Stimulated activated CD4-positive, alpha-beta T cell treated with anti-CD3 and anti-CD28 coated beads, Interleukin-1b, Interleukin-23, amount 100 ng/mL, for 1 hour (primary cell): ENCODE results near the gene TPO.
A peak's percentile ranks its signal among the peaks of the same experiment; 100 is the strongest.

Experiments used
- DNase-seq, 2 donors: peaks; one replicate each; pipeline ENCODE4 v3.0.0-alpha.2; 2020; ENCODE audit warnings: low read depth in 2 of 2

TPO gene

DNA sequence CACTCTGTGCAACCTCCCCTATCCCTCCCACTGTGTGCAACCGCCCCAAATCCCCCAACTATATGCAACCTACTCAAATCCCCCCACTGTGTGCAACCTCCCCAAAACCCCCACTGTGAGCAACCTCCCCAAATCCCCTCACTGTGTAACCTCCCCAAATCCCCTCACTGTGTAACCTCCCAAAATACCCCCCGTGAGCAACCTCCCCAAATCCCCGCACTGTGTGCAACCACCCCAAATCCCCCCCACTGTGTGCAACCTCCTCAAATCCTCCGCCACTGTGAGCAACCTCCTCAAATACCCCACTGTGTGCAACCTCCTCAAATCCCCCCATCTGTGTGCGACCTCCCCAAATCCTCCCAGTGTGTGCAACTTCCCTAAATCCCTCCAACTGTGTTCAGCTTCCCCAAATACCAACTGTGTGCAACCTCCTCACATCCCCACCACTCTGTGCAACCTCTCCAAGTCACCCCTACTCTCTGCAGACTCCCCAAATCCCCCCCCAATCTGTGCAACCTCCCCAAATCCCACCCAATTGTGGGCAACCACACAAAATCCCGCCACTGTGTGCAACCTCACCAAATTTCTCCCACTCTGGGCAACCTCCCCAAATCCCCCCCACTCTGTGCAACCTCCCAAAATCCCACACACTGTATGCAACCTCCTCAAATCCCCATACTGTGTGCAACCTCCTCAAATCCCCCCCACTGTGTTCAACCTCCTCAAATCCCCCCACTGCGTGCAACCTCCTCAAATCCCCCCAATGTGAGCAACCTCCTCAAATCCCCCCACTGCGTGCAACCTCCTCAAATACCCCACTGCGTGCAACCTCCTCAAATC is 114.1 kb downstream of the TPO start:
- no peak for DNase-seq

DNA sequence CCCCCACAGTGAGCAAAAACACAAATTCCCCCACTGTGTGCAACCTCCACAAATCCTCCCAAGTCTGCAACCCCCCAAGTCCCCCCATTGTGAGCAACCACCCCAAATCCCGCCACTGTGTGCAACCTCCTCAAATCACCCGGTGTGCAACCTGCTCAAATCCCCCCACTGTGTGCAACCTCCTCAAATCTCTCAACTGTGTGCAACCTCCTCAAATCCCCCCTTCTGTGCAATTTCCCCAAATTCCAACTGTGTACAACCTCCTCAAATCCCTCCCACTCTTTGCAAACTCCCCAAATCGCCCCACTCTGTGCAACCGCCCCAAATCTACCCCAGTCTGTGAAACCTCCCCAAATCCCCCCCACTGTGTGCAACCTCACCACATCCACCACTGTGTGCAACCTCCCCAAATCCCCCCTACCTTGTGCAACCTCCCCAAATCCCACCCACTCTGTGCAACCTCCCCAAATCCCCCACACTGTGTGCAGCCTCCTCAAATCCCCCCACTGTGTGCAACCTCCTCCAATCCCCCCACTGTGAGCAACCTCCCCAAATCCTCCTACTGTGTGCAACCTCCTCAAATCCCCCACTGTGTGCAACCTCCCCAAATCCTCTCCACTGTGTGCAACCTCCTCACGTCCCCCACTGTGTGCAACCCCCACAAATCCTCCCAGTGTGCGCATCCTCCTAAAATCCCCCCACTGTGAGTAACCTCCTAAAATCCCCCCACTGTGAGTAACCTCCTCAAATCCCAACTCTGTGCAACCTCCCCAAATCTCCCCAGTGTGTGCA is 115.2 kb downstream of the TPO start:
- no peak for DNase-seq

GRCh38 chr2:1538663-1539062 is 125.4 kb downstream of the TPO start:
- DNase-seq, result no peak

GRCh38 chr2:1539441-1539840 is 126.2 kb downstream of the TPO start:
- DNase-seq, result no peak

GRCh38 chr2:1539973-1540372 is 126.7 kb downstream of the TPO start:
- no peak for DNase-seq

DNA sequence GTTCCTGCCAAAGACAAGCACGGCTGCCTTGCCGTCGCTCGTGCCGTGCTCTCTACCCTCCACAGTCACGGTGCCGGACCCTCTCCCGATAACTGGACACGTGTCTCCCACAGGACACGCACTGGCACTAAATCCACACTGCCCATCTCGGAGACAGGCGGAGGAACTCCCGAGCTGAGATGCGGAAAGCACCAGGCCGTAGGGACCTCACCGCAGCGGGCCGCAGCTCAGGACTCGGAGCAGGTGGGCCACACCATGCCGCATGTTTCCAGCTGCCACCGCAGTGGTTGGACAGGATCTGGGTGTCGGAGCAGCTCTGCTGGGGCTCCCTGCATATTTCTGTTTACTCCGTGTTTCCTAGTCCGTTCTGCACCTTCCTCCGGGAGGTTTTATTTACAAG is 127.2 kb downstream of the TPO start:
- no peak for DNase-seq

DNA sequence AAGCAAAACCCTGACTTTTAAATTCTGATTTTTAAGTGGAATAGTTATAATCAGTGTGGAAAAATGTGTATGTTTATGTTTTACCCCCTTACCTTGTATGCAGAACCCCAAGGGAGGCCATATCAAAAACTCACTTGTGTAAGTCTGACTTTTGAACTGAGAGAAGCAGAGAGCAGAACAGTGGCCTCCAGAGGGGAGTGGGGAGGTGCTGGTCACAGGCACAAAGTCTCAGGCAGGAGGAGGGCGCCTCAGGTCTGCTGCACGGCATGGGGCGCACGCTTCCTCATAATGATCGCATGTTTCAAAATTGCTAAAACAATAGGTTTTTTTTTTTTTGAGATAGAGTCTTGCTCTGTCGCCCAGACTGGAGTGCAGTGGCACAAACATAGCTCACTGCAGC is 127.8 kb downstream of the TPO start:
- no peak for DNase-seq

- no peak for DNase-seq
Measured at GRCh38 chr2:1541819-1542475, 128.7 kb downstream of the TPO start.

DNA sequence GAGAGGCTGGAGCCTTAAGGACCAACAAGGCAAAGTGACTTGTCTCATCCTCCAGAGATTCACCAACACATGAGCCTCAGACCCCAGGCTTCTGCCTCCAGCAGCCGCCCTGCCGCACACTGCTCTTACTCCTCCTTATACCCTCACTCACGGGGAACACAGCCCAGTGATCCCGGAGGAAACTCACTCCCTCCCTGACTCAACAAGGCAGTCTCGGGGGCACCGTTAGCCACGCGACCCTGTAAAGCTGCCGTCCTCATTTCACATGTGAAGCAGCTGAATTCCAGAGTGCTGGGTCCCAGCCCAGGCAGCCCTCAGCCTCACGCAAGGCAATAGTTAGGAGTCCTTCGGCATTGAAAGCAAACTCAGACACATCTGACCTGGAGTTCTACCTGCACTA is 129.7 kb downstream of the TPO start:
- DNase-seq, result no peak

GRCh38 chr2:1543776-1544477 is 130.7 kb downstream of the TPO start:
- no peak for DNase-seq

- DNase-seq, result no peak
Measured at GRCh38 chr2:1544478-1545069, 131.3 kb downstream of the TPO start.

DNA sequence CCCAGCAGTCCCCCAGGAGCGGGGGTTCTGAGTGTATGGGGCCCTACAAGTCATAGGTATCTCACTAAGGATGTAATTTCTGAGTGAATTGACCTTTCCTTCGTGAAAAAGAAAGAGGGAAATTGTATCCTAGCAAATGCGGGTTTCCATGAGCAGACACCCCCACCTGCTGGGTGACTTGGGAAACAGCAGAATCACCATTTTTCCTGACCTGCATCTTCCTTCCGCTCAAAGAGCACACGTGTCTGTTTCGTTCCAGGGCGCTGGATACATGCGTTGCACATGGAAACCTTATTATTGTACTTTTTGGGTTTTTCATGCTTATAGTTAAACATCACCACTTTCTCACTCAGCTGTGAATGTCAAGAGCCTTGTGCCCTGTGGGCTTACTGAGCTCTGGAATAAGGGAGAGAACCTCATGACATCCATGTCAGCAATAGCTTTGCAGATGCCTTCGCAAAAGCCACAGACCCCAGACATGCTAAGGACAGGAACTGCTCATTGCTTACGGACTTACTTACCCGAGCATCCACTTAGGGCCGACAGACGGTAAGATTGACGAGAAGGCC is 132.8 kb downstream of the TPO start:
- no peak for DNase-seq

- no peak for DNase-seq
Measured at GRCh38 chr2:1546901-1547300, 133.6 kb downstream of the TPO start.

DNA sequence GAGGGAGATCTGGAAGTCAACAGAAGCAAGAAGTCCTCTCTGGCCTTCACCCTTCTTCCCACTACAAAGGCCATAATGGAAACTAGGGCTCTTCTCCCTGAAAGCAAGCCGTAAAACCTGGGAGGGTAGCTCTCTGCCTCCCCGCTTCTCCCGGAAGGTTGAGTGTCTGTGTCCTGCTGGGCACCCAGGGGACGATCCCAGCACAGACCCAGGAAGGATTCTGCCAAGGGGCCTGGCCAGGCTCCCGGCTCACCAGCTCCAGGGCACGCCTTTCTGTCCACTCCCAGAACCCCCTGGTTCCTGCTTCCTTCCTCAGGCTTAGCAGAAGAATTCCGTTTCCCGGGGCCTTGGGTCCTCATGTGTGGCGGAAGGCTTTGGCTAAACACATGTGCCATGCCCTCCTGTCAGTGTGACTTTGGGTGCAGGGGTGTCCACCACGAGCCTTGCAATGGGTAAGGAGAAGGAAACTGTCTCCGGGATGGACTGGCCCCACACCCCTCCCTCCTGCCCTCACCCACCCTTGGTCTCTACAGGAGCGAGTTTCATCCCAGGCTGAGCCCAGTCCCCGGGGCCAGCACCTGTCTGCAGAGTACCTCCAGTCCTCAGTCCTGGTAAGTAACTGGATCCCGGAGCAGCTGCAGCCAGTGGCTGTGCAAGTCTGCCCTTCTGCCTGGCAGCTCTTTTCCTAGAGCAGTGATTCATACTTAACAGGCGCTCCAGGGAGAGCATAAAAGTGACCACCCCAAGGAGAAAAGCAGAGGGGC is 135.8 kb downstream of the TPO start:
- DNase-seq, result no peak

- DNase-seq, result no peak
Measured at GRCh38 chr2:1550076-1550475, 136.8 kb downstream of the TPO start.

- peak in 1 of 2 donors; percentile 48 for DNase-seq
Measured at GRCh38 chr2:1550658-1551316, 137.5 kb downstream of the TPO start.

DNA sequence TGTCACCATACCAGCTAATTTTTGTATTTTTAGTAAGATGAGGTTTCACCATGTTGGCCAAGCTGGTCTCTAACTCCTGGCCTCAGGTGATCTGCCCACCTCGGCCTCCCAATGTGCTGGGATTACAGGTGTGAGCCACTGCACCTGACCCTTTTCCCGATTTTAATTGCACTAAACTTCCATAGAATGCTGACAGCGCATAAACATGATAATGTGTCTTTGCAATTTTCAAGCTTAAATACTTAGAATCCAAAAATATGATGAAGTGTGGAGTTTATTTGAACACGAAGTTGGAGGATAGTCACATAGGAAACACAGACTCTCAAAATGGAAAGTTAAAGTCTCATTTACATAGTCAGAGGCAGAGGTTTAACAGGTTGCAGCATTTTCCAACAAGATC is 138.6 kb downstream of the TPO start:
- DNase-seq, result no peak

- DNase-seq, result no peak
Measured at GRCh38 chr2:1552611-1553010, 139.3 kb downstream of the TPO start.

GRCh38 chr2:1553671-1554295 is 140.5 kb downstream of the TPO start:
- no peak for DNase-seq
